Testis (tissue), 2 donors: ENCODE data around the gene PARL.

ENCODE experiments used
- CTCF ChIP-seq, 3 experiments: fragments of 450-650 bp in 2 of 3; fragments of 200-600 bp in 1 of 3; sonication (generic) in 1 of 3; IDR thresholded peaks; one replicate each; pipeline ENCODE4 v1.5.1; 2016 to 2019; ENCODE audit warnings: antibody characterized with exemption in 3 of 3, mild to moderate bottlenecking in 2 of 3, moderate library complexity in 1 of 3
- POLR2A ChIP-seq: fragments of 450-650 bp; IDR thresholded peaks from one replicate; pipeline ENCODE4 v1.6.1; 2017; ENCODE audit warnings: antibody characterized with exemption, mild to moderate bottlenecking, moderate library complexity

- TF ChIP-seq CTCF (IDR thresholded peaks at IDR 0.05) (no peak), POLR2A (no peak)
These were observed 33.1 kb upstream of the PARL start for GRCh38 chr3:183917776-183918175.
